ENCODE results near the gene PAM. TPM values are rescaled to one million over a fixed set of nuclear protein-coding genes. Genes with fewer than 3 reads are reported as not detected.

The PAM gene
- total and polyA plus RNA-seq, 2 donors (not counting 3 experiments of a cell fraction or from before 2014, with no cell fraction given) = 118 to 176 TPM

- H4K20me1 ChIP-seq (replicated peaks; ENCODE audit: control insufficient read depth, extremely low read depth, insufficient read depth, low read length) = no peaks in the 10 kb centered on the region
- H2AFZ ChIP-seq (ENCODE audit: low read depth, low read length) = no peak overlapping the region
- no peak overlapping the region for H3K9ac ChIP-seq (replicated peaks; ENCODE audit: extremely low read depth, insufficient read depth, low read length)
- POLR2A ChIA-PET = no interaction called here
- no peak for DNase-seq (ENCODE audit: low read depth, low spot score)
- H3K36me3 ChIP-seq (ENCODE audit: control insufficient read depth in 2 of 2, extremely low read depth in 1 of 2, insufficient read depth in 2 of 2, low read length in 2 of 2) = no peaks in the 10 kb centered on the region
- no peak overlapping the region for H3K27ac ChIP-seq (ENCODE audit: insufficient read depth, low read depth, low read length)
- H3K4me3 ChIP-seq (replicated peaks in 1 of 3; ENCODE audit: insufficient read depth in 1 of 3, low read depth in 1 of 3, low read length in 3 of 3) = no peak overlapping the region
- dilution Hi-C loops (cut with MboI; ENCODE audit: extremely low pct_ligation_motif_present, low sequenced_read_pairs) (no loop called here), intact Hi-C loops (cut with micrococcal nuclease) (loop anchor here (2.0 kb wide), 1 partner anchor 51 kb away; no protein-coding TSS in a partner anchor)
- peaks cover 27% of the 10 kb centered on the region for H3K4me1 ChIP-seq (ENCODE audit: control insufficient read depth, extremely low read depth, insufficient read depth, low read length)
- H3K9me3 ChIP-seq (replicated peaks; ENCODE audit: control insufficient read depth, insufficient read depth, low read length) = no peaks in the 10 kb centered on the region
- no peaks in the 10 kb centered on the region for H3K79me2 ChIP-seq (ENCODE audit: control insufficient read depth, insufficient read depth, low read length)
- no peak for FAIRE-seq
- H3K27me3 ChIP-seq (ENCODE audit: control insufficient read depth in 2 of 2, insufficient read depth in 2 of 2, low read length in 2 of 2) = no peaks in the 10 kb centered on the region
- no peaks in the 10 kb centered on the region for H3K9me1 ChIP-seq (replicated peaks; ENCODE audit: control insufficient read depth, extremely low read depth, insufficient read depth, low read length)
- no peak overlapping the region for H3K4me2 ChIP-seq (ENCODE audit: insufficient read depth, low read length)
- CTCF ChIA-PET = interaction anchor here (1.7 kb wide), 1 partner anchor 411 kb away, joined by 4 read pairs; no protein-coding TSS in a partner anchor
- no TSS peak for BruUV-seq (replicated peaks)
- TF ChIP-seq POLR2AphosphoS5 (IDR thresholded peaks at IDR 0.05; ENCODE audit: insufficient read depth, low read depth, low read length) (no peak), MAX (IDR thresholded peaks at IDR 0.05; ENCODE audit: insufficient read depth, insufficient read length) (no peak), CTCF (IDR thresholded peaks at IDR 0.05; ENCODE audit: extremely low read depth in 1 of 2, insufficient read depth in 1 of 2, low read depth in 1 of 2, low read length in 2 of 2) (no peak), GATA2 (IDR thresholded peaks at IDR 0.05; ENCODE audit: insufficient read depth, insufficient read length, low read depth, low read length) (no peak), FOS (IDR thresholded peaks at IDR 0.05; ENCODE audit: borderline replicate concordance, insufficient read depth, low read length) (no peak), JUN (IDR thresholded peaks at IDR 0.05; ENCODE audit: borderline replicate concordance, insufficient read depth, insufficient read length, low read depth) (no peak), POLR2A (IDR thresholded peaks at IDR 0.05; ENCODE audit: low read depth, low read length) (no peak), EZH2 (IDR thresholded peaks at IDR 0.05; ENCODE audit: borderline replicate concordance, low read depth, low read length, severe bottlenecking) (no peak), MYC (IDR thresholded peaks at IDR 0.05; ENCODE audit: low read depth, low read length) (no peak)
Observed at GRCh38 chr5:102813740-102814139, 58.6 kb downstream of the PAM start.
